Measurements from ENCODE around the gene WRAP73.
"Not testable (repeated sequence)": the region's sequence is repeated elsewhere in the genome, so short reads cannot be mapped to it uniquely, and the experiment has no call there.

Gene WRAP73

DNA sequence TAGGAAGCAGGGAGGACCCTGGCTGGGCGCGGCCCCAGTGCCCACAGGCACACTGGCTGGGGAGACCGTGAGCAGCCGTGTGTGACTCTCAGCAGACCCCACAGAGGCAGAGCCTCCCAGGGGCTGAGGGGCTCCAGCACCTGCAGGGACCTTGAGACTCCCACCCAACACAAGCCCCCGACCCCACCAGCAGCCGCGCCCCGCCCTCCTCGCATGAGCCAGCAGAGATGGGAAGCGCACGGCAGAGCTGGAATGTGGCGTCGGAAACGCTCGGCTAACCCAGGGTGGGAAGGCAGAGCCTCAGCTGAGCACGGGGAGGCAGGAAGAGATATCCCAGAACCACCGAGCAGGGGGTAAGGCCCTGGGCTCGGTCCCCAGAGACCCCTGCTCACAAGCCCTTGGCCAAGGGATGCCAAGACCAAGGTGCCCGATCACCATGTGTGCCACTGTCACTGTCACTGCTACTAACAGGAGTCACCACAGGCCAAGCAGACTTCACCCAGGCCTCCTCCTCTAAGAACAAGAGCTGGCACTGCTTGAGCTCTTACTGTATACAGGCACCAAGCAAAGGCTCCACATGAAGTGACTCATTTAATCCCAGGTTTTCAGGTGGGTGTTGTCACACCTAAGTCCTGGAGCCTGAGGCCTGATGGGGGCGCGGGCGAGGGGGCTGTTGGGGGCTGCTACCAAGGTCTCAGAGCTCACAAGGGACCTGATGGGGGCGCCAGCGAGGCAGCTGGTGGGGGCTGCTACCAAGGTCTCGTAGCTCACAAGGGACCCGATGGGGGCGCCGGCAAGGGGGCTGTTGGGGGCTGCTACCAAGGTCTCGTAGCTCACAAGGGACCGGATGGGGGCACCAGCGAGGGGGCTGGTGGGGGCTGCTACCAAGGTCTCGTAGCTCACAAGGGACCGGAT is 58.7 kb downstream of the WRAP73 start:
- Histone ChIP-seq H3K36me3 (ENCODE audit: control insufficient read depth, insufficient read depth, low read length) (no peaks in the 10 kb centered on the region), H3K4me1 (ENCODE audit: control insufficient read depth, insufficient read depth, low read length, poor library complexity, severe bottlenecking) (peaks cover 5% of the 10 kb centered on the region), H3K27ac (ENCODE audit: low read depth, low read length, severe bottlenecking) (no peak overlapping the region), H3K4me3 (ENCODE audit: extremely low read depth, insufficient read depth, low read length, poor library complexity, severe bottlenecking) (no peak overlapping the region), H3K9me3 (ENCODE audit: control insufficient read depth, low read length) (no peaks in the 10 kb centered on the region)
- WGBS, 2 experiments (ENCODE audit: insufficient coverage in 2 of 2), result 87 to 95% methylated on average over 17 to 33 of the region's 33 CpGs

DNA sequence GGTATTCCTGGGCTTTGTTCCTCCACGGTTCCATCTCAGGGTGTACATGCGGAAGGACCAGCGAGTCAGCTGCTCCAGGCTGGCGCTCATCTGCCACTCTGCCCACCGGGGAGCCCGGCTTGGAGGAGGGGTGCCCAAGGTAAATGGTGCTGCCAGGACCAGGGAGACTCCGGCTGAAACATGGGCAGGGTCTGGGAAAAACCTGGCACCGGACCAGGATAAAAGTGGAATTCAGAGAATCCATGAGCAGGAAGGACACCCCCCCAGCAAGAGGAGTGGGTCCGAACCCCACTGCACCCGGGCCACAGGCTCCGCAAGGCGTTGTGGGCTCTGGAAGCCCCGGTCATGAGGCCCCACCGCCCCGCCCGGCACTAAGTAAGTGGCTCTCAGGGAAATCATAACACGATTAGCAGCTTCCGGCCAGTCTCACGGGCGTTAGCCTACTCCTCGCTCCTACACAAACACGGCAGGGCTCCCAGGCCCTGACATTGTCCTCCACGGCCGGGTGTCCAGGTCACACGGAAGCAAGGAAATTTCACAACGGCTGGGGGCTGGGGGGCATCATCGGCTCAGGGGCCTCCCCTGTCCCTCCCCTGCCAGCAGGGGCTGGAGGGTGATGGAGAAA is 59.7 kb downstream of the WRAP73 start:
- Histone ChIP-seq H3K9me3 (ENCODE audit: control insufficient read depth, low read length) (no peaks in the 10 kb centered on the region), H3K36me3 (ENCODE audit: control insufficient read depth, insufficient read depth, low read length) (no peaks in the 10 kb centered on the region), H3K27ac (ENCODE audit: low read depth, low read length, severe bottlenecking) (no peak overlapping the region), H3K4me3 (ENCODE audit: extremely low read depth, insufficient read depth, low read length, poor library complexity, severe bottlenecking) (no peak overlapping the region), H3K4me1 (ENCODE audit: control insufficient read depth, insufficient read depth, low read length, poor library complexity, severe bottlenecking) (peaks cover 5% of the 10 kb centered on the region)
- WGBS, 2 experiments (ENCODE audit: insufficient coverage in 2 of 2), result 76% methylated on average over 22 to 27 of the region's 27 CpGs

GRCh38 chr1:3588395-3588794 is 61.5 kb downstream of the WRAP73 start:
- H3K36me3 ChIP-seq (ENCODE audit: control insufficient read depth, insufficient read depth, low read length), result no peaks in the 10 kb centered on the region
- 93 to 100% methylated on average over 5 of the region's 5 CpGs for WGBS, 2 experiments (ENCODE audit: insufficient coverage in 2 of 2)

DNA sequence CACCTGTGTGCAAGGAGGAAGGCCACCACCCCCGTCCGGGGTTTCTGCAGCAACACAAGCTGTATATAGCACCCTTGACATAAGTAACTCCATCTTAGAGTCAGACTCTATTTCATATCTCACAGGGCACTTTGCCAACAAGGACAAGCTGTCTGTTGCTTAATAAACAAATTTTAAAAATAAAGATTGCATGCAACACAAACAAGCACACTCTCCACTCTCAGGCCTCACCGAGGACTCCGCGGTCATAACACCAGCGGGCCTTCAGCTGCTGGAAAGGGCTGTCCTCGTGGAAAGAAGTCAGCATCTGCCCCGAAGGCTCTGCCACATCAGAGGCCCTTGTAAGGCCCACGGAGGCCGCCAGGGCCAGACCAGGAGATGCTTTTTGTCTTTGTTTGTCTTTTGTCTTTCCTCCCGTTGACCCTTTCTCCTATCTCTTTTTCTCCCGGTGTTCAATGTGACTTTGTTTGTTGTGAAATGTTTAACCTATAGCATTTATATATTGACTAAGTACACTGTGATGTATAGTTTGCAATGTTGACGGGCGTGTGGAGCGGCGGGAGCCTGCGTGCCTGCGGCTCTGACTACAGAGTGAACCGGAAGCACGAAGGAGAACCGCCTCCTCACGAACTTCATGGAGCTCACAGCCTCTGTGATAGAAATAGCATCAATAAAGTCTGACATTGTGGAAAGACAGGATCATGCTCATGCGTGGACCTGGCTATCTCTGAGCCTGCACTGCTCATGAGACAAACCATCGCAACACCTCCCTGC is 62.7 kb downstream of the WRAP73 start:
- WGBS, 2 experiments (ENCODE audit: insufficient coverage in 2 of 2), result 90 to 95% methylated on average over 19 of the region's 24 CpGs
- no peak overlapping the region for H3K27ac ChIP-seq (ENCODE audit: low read depth, low read length, severe bottlenecking)

More at GRCh38 chr1:3588395-3588794, 61.5 kb downstream of the WRAP73 start:
- Histone ChIP-seq H3K9me3 (ENCODE audit: control insufficient read depth, low read length) (peaks cover 6% of the 10 kb centered on the region), H3K4me3 (ENCODE audit: extremely low read depth, insufficient read depth, low read length, poor library complexity, severe bottlenecking) (no peak overlapping the region), H3K27ac (ENCODE audit: low read depth, low read length, severe bottlenecking) (no peak overlapping the region), H3K4me1 (ENCODE audit: control insufficient read depth, insufficient read depth, low read length, poor library complexity, severe bottlenecking) (peaks cover 5% of the 10 kb centered on the region)

DNA sequence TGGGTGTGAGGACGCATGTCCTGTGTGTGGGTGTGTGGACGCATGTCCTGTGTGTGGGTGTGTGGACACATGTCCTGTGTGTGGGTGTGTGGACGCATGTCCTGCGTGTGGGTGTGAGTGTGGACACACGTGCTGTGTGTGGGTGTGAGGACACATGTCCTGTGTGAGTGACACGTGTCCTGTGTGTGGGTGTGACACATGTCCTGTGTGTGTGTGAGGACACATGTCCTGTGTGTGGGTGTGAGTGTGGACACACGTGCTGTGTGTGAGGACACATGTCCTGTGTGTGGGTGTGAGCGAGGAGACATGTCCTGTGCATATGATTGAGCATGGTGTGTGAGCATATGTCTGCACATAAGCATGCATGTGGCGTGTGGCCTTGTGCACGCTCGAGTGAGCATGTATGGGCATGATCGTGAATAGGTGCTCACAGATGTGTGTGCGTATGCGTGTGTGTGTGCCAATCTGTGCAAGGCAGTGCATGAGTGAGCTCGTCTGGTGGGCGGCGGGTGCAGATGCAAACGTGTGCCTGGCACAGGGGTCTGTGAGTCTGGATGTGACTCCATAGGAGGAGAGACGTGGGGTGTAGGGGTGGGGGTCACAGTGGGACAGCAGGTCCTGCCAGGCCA is 63.8 kb downstream of the WRAP73 start:
- H3K9me3 ChIP-seq (ENCODE audit: control insufficient read depth, low read length), result peaks cover 6% of the 10 kb centered on the region
- peaks cover 5% of the 10 kb centered on the region for H3K4me1 ChIP-seq (ENCODE audit: control insufficient read depth, insufficient read depth, low read length, poor library complexity, severe bottlenecking)
- WGBS, 2 experiments (ENCODE audit: insufficient coverage in 2 of 2), result 91% methylated on average over 17 to 19 of the region's 19 CpGs
- H3K4me3 ChIP-seq (ENCODE audit: extremely low read depth, insufficient read depth, low read length, poor library complexity, severe bottlenecking), result no peak overlapping the region
- H3K36me3 ChIP-seq (ENCODE audit: control insufficient read depth, insufficient read depth, low read length), result no peaks in the 10 kb centered on the region
- no peak overlapping the region for H3K27ac ChIP-seq (ENCODE audit: low read depth, low read length, severe bottlenecking)

More for the DNA sequence above, 62.7 kb downstream of the WRAP73 start:
- Histone ChIP-seq H3K36me3 (ENCODE audit: control insufficient read depth, insufficient read depth, low read length) (no peaks in the 10 kb centered on the region), H3K9me3 (ENCODE audit: control insufficient read depth, low read length) (peaks cover 6% of the 10 kb centered on the region), H3K4me3 (ENCODE audit: extremely low read depth, insufficient read depth, low read length, poor library complexity, severe bottlenecking) (no peak overlapping the region), H3K4me1 (ENCODE audit: control insufficient read depth, insufficient read depth, low read length, poor library complexity, severe bottlenecking) (peaks cover 5% of the 10 kb centered on the region)

- 78 to 94% methylated on average over 4 to 6 of the region's 6 CpGs for WGBS, 2 experiments (ENCODE audit: insufficient coverage in 2 of 2)
- H3K36me3 ChIP-seq (ENCODE audit: control insufficient read depth, insufficient read depth, low read length); H3K9me3 ChIP-seq (ENCODE audit: control insufficient read depth, low read length); H3K4me3 ChIP-seq (ENCODE audit: extremely low read depth, insufficient read depth, low read length, poor library complexity, severe bottlenecking); H3K27ac ChIP-seq (ENCODE audit: low read depth, low read length, severe bottlenecking); H3K4me1 ChIP-seq (ENCODE audit: control insufficient read depth, insufficient read depth, low read length, poor library complexity, severe bottlenecking): not testable (repeated sequence)
Measured at GRCh38 chr1:3585353-3585868, 64.5 kb downstream of the WRAP73 start.

GRCh38 chr1:3584915-3585314 is 65.0 kb downstream of the WRAP73 start:
- 94 to 95% methylated on average over 7 of the region's 7 CpGs for WGBS, 2 experiments (ENCODE audit: insufficient coverage in 2 of 2)
- H3K4me1 ChIP-seq (ENCODE audit: control insufficient read depth, insufficient read depth, low read length, poor library complexity, severe bottlenecking), result peaks cover 1% of the 10 kb centered on the region
- H3K9me3 ChIP-seq (ENCODE audit: control insufficient read depth, low read length), result peaks cover 6% of the 10 kb centered on the region
- no peak overlapping the region for H3K4me3 ChIP-seq (ENCODE audit: extremely low read depth, insufficient read depth, low read length, poor library complexity, severe bottlenecking)
- H3K27ac ChIP-seq (ENCODE audit: low read depth, low read length, severe bottlenecking), result no peak overlapping the region
- H3K36me3 ChIP-seq (ENCODE audit: control insufficient read depth, insufficient read depth, low read length), result no peaks in the 10 kb centered on the region

- not testable (repeated sequence) for H3K9me3 ChIP-seq (ENCODE audit: control insufficient read depth, low read length); H3K4me1 ChIP-seq (ENCODE audit: control insufficient read depth, insufficient read depth, low read length, poor library complexity, severe bottlenecking); H3K27ac ChIP-seq (ENCODE audit: low read depth, low read length, severe bottlenecking); H3K4me3 ChIP-seq (ENCODE audit: extremely low read depth, insufficient read depth, low read length, poor library complexity, severe bottlenecking); H3K36me3 ChIP-seq (ENCODE audit: control insufficient read depth, insufficient read depth, low read length)
- WGBS, 2 experiments (ENCODE audit: insufficient coverage in 2 of 2), result 78 to 84% methylated on average over 13 to 16 of the region's 21 CpGs
Measured at GRCh38 chr1:3583751-3584150, 66.2 kb downstream of the WRAP73 start.

DNA sequence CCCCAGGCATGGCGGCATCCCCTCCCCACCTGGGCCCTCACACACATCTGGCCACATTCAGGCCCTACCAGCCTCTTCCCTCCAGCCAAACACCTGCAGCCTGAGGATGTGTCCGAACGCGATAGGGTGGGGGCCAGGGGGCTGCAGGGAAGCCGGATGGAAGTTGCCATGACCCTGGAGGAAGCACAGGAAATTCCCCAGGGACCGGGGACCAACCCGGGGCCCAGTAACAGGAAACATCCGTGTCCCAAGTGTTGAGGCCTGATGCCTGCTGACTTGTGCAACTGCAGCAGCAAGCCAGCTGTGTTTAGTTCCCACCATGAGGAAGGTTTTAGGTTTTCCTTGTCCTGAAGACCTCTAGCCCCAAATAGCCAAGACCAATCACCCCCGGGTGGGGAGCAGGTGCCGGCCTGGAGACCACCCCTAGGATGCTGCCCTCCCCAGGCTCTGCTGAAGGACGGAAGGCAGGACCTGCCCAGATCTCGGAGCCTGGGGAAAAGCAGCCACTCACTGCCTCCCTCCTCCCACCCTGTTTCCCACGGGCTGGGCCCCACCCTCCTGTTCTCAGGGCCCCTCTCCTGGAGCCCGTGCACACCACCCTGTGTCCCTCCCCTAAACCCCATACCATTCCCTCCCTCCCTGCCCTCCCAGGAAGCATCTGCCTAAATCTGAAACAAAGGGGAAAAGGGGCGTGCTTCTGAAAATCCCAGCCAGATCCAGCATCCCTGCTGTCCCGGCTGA is 68.4 kb downstream of the WRAP73 start:
- no peak overlapping the region for H3K4me3 ChIP-seq (ENCODE audit: extremely low read depth, insufficient read depth, low read length, poor library complexity, severe bottlenecking)
- no peaks in the 10 kb centered on the region for H3K36me3 ChIP-seq (ENCODE audit: control insufficient read depth, insufficient read depth, low read length)
- 84 to 87% methylated on average over 6 to 15 of the region's 16 CpGs for WGBS, 2 experiments (ENCODE audit: insufficient coverage in 2 of 2)
- H3K4me1 ChIP-seq (ENCODE audit: control insufficient read depth, insufficient read depth, low read length, poor library complexity, severe bottlenecking), result no peaks in the 10 kb centered on the region
- peaks cover 6% of the 10 kb centered on the region for H3K9me3 ChIP-seq (ENCODE audit: control insufficient read depth, low read length)
- H3K27ac ChIP-seq (ENCODE audit: low read depth, low read length, severe bottlenecking), result no peak overlapping the region

All from mesodermal cell (in vitro differentiated cells).